ENCODE measurements around the gene FGF21. TPM values are rescaled to one million over a fixed set of nuclear protein-coding genes. Genes with fewer than 3 reads are reported as not detected.
A peak's percentile ranks its signal among the peaks of the same experiment; 100 is the strongest.
"Not testable (repeated sequence)": the region's sequence is repeated elsewhere in the genome, so short reads cannot be mapped to it uniquely, and the experiment has no call there.

The FGF21 gene
- total RNA-seq, 1 donor from 2014 or later = not detected

GRCh38 chr19:48768994-48769713, 13.8 kb downstream of the FGF21 start:
- H3K36me3 Mint-ChIP-seq (ENCODE audit: low read depth) = no peaks in the 10 kb centered on the region
- no peak for DNase-seq (ENCODE audit: low spot score)
- intact Hi-C loops (cut with micrococcal nuclease) = no loop called here
- no peak overlapping the region for H3K27ac Mint-ChIP-seq
- no peaks in the 10 kb centered on the region for H3K9me3 Mint-ChIP-seq
- H3K4me3 Mint-ChIP-seq = no peak overlapping the region
- H3K4me1 Mint-ChIP-seq (ENCODE audit: low read depth) = no peaks in the 10 kb centered on the region
- H3K27me3 Mint-ChIP-seq (ENCODE audit: insufficient read depth) = peaks cover 12% of the 10 kb centered on the region

- Mint-ChIP-seq H3K9me3 (no peaks in the 10 kb centered on the region), H3K4me3 (no peak overlapping the region), H3K27ac (no peak overlapping the region), H3K4me1 (ENCODE audit: low read depth) (no peaks in the 10 kb centered on the region), H3K36me3 (ENCODE audit: low read depth) (no peaks in the 10 kb centered on the region), H3K27me3 (ENCODE audit: insufficient read depth) (peaks cover 9% of the 10 kb centered on the region)
- intact Hi-C loops (cut with micrococcal nuclease) = no loop called here
- no peak for DNase-seq (ENCODE audit: low spot score)
Observed at GRCh38 chr19:48770266-48770665, 14.9 kb downstream of the FGF21 start.

- Mint-ChIP-seq H3K36me3 (ENCODE audit: low read depth) (no peaks in the 10 kb centered on the region), H3K27me3 (ENCODE audit: insufficient read depth) (peaks cover 8% of the 10 kb centered on the region), H3K9me3 (no peaks in the 10 kb centered on the region), H3K4me1 (ENCODE audit: low read depth) (no peaks in the 10 kb centered on the region), H3K27ac (no peak overlapping the region), H3K4me3 (no peak overlapping the region)
- intact Hi-C loops (cut with micrococcal nuclease) = no loop called here
- no peak for DNase-seq (ENCODE audit: low spot score)
Observed at GRCh38 chr19:48770734-48771472, 15.6 kb downstream of the FGF21 start.

GRCh38 chr19:48772503-48772953, 17.2 kb downstream of the FGF21 start:
- Mint-ChIP-seq H3K27me3 (ENCODE audit: insufficient read depth) (peaks cover 7% of the 10 kb centered on the region), H3K36me3 (ENCODE audit: low read depth) (no peaks in the 10 kb centered on the region), H3K4me3 (no peak overlapping the region), H3K4me1 (ENCODE audit: low read depth) (no peaks in the 10 kb centered on the region), H3K27ac (no peak overlapping the region), H3K9me3 (no peaks in the 10 kb centered on the region)
- intact Hi-C loops (cut with micrococcal nuclease) = no loop called here
- no peak for DNase-seq (ENCODE audit: low spot score)

GRCh38 chr19:48777139-48777538, 21.8 kb downstream of the FGF21 start:
- H3K4me3 Mint-ChIP-seq = no peak overlapping the region
- intact Hi-C loops (cut with micrococcal nuclease) = no loop called here
- H3K36me3 Mint-ChIP-seq (ENCODE audit: low read depth) = no peaks in the 10 kb centered on the region
- H3K4me1 Mint-ChIP-seq (ENCODE audit: low read depth) = no peaks in the 10 kb centered on the region
- peaks cover 3% of the 10 kb centered on the region for H3K27me3 Mint-ChIP-seq (ENCODE audit: insufficient read depth)
- H3K27ac Mint-ChIP-seq = no peak overlapping the region
- no peak for DNase-seq (ENCODE audit: low spot score)
- no peaks in the 10 kb centered on the region for H3K9me3 Mint-ChIP-seq

GRCh38 chr19:48777720-48778119, 22.4 kb downstream of the FGF21 start:
- no peak overlapping the region for H3K27ac Mint-ChIP-seq

GRCh38 chr19:48779636-48780035, 24.3 kb downstream of the FGF21 start:
- no peak for DNase-seq (ENCODE audit: low spot score)
- H3K27ac Mint-ChIP-seq = no peak overlapping the region
- H3K9me3 Mint-ChIP-seq = no peaks in the 10 kb centered on the region
- no peaks in the 10 kb centered on the region for H3K4me1 Mint-ChIP-seq (ENCODE audit: low read depth)
- H3K4me3 Mint-ChIP-seq = no peak overlapping the region
- intact Hi-C loops (cut with micrococcal nuclease) = no loop called here
- peaks cover 6% of the 10 kb centered on the region for H3K27me3 Mint-ChIP-seq (ENCODE audit: insufficient read depth)
- no peaks in the 10 kb centered on the region for H3K36me3 Mint-ChIP-seq (ENCODE audit: low read depth)

More at GRCh38 chr19:48777720-48778119, 22.4 kb downstream of the FGF21 start:
- Mint-ChIP-seq H3K27me3 (ENCODE audit: insufficient read depth) (peaks cover 3% of the 10 kb centered on the region), H3K4me3 (no peak overlapping the region), H3K9me3 (no peaks in the 10 kb centered on the region), H3K4me1 (ENCODE audit: low read depth) (no peaks in the 10 kb centered on the region), H3K36me3 (ENCODE audit: low read depth) (no peaks in the 10 kb centered on the region)
- intact Hi-C loops (cut with micrococcal nuclease) = no loop called here
- DNase-seq (ENCODE audit: low spot score) = no peak

- H3K9me3 Mint-ChIP-seq = no peaks in the 10 kb centered on the region
- H3K4me1 Mint-ChIP-seq (ENCODE audit: low read depth) = no peaks in the 10 kb centered on the region
- no peak overlapping the region for H3K27ac Mint-ChIP-seq
- DNase-seq (ENCODE audit: low spot score) = no peak
- peaks cover 10% of the 10 kb centered on the region for H3K27me3 Mint-ChIP-seq (ENCODE audit: insufficient read depth)
- no peaks in the 10 kb centered on the region for H3K36me3 Mint-ChIP-seq (ENCODE audit: low read depth)
- H3K4me3 Mint-ChIP-seq = no peak overlapping the region
- intact Hi-C loops (cut with micrococcal nuclease) = no loop called here
Observed at GRCh38 chr19:48780631-48781391, 25.5 kb downstream of the FGF21 start.

GRCh38 chr19:48784527-48784926, 29.2 kb downstream of the FGF21 start:
- H3K4me1 Mint-ChIP-seq (ENCODE audit: low read depth) = no peaks in the 10 kb centered on the region
- no peaks in the 10 kb centered on the region for H3K9me3 Mint-ChIP-seq
- H3K27ac Mint-ChIP-seq = no peak overlapping the region
- no peak overlapping the region for H3K4me3 Mint-ChIP-seq
- intact Hi-C loops (cut with micrococcal nuclease) = no loop called here
- no peaks in the 10 kb centered on the region for H3K36me3 Mint-ChIP-seq (ENCODE audit: low read depth)
- H3K27me3 Mint-ChIP-seq (ENCODE audit: insufficient read depth) = peaks cover 9% of the 10 kb centered on the region
- no peak for DNase-seq (ENCODE audit: low spot score)

GRCh38 chr19:48786422-48786821, 31.1 kb downstream of the FGF21 start:
- intact Hi-C loops (cut with micrococcal nuclease) = not testable (repeated sequence)

GRCh38 chr19:48787331-48787730, 32.0 kb downstream of the FGF21 start:
- H3K4me1 Mint-ChIP-seq (ENCODE audit: low read depth); H3K4me3 Mint-ChIP-seq; H3K36me3 Mint-ChIP-seq (ENCODE audit: low read depth); DNase-seq (ENCODE audit: low spot score); intact Hi-C loops (cut with micrococcal nuclease); H3K27ac Mint-ChIP-seq; H3K27me3 Mint-ChIP-seq (ENCODE audit: insufficient read depth); H3K9me3 Mint-ChIP-seq: not testable (repeated sequence)

More at GRCh38 chr19:48786422-48786821, 31.1 kb downstream of the FGF21 start:
- H3K27me3 Mint-ChIP-seq (ENCODE audit: insufficient read depth); H3K4me3 Mint-ChIP-seq; H3K4me1 Mint-ChIP-seq (ENCODE audit: low read depth); H3K9me3 Mint-ChIP-seq; H3K36me3 Mint-ChIP-seq (ENCODE audit: low read depth); H3K27ac Mint-ChIP-seq; DNase-seq (ENCODE audit: low spot score): not testable (repeated sequence)

GRCh38 chr19:48793271-48793670, 37.9 kb downstream of the FGF21 start:
- Mint-ChIP-seq H3K9me3 (no peaks in the 10 kb centered on the region), H3K27me3 (ENCODE audit: insufficient read depth) (no peaks in the 10 kb centered on the region), H3K27ac (no peak overlapping the region), H3K36me3 (ENCODE audit: low read depth) (peaks cover 3% of the 10 kb centered on the region), H3K4me1 (ENCODE audit: low read depth) (peaks cover 7% of the 10 kb centered on the region), H3K4me3 (no peak overlapping the region)
- intact Hi-C loops (cut with micrococcal nuclease) = no loop called here
- DNase-seq (ENCODE audit: low spot score) = no peak

GRCh38 chr19:48794291-48794690, 39.0 kb downstream of the FGF21 start:
- H3K27ac Mint-ChIP-seq = peak overlapping the region; percentile 67
- no peaks in the 10 kb centered on the region for H3K27me3 Mint-ChIP-seq (ENCODE audit: insufficient read depth)

More at GRCh38 chr19:48794291-48794690, 39.0 kb downstream of the FGF21 start:
- intact Hi-C loops (cut with micrococcal nuclease) = loop anchor here (2.0 kb wide), 1 partner anchor 49 kb away; no protein-coding TSS in a partner anchor
- H3K9me3 Mint-ChIP-seq = no peaks in the 10 kb centered on the region
- H3K4me3 Mint-ChIP-seq = peak overlapping the region; percentile 89
- peaks cover 7% of the 10 kb centered on the region for H3K4me1 Mint-ChIP-seq (ENCODE audit: low read depth)
- H3K36me3 Mint-ChIP-seq (ENCODE audit: low read depth) = peaks cover 3% of the 10 kb centered on the region
- no peak for DNase-seq (ENCODE audit: low spot score)

Data from activated T-helper 1 cell treated with anti-CD3 and anti-CD28 coated beads, Interleukin-12 subunit alpha, Interleukin-12 subunit beta, Interleukin-2, Interleukin-4 antibody, amounts not matched to agents 30 ng/mL and 10 ng/mL and 1 ng/mL, durations not matched to agents 14 hours and 24 hours and 36 hours (primary cell).